ENCODE data around the gene ACSF2. TPM values are rescaled to one million over a fixed set of nuclear protein-coding genes. Genes with fewer than 3 reads are reported as not detected.
A peak's percentile ranks its signal among the peaks of the same experiment; 100 is the strongest.

ACSF2 gene
- total RNA-seq, 4 donors from 2014 or later: 97.3 to 193 (median 143) TPM

DNA sequence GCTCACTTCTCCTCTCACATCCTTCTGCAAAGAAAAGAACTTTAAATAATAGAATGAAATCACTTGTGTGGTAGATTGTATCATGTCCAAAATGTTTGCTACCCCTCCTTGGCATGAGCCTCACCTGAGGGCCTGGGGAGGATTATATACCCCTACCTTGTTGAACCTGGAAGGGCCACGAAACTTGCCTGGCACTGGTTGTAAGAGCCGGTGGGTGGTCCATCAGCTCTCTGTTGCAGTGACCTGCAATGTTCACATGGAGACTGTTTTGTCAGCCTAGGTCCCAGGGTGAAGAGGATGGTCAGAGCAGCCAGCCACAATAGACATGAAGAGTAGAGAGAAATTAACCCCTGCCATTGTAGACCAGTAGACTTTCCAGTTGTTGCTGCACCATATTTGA lies 62.9 kb downstream of the ACSF2 start:
- DNase-seq: no peak
- intact Hi-C loops (cut with DNase I): loop anchor here (5.0 to 10.0 kb wide), 3 partner anchors 53 to 196 kb away; no protein-coding TSS in a partner anchor
- Histone ChIP-seq H3K9me3 (no peaks in the 10 kb centered on the region), H3K36me3 (peaks cover 8 to 9% of the 10 kb centered on the region in 2 donors), H3K4me1 (peaks cover 13 to 33% of the 10 kb centered on the region in 2 donors), H3K4me3 (replicated peaks in 1 of 3) (no peak overlapping the region), H3K27me3 (no peaks in the 10 kb centered on the region), H3K27ac (no peak overlapping the region)
- TF ChIP-seq, protein P1, sequence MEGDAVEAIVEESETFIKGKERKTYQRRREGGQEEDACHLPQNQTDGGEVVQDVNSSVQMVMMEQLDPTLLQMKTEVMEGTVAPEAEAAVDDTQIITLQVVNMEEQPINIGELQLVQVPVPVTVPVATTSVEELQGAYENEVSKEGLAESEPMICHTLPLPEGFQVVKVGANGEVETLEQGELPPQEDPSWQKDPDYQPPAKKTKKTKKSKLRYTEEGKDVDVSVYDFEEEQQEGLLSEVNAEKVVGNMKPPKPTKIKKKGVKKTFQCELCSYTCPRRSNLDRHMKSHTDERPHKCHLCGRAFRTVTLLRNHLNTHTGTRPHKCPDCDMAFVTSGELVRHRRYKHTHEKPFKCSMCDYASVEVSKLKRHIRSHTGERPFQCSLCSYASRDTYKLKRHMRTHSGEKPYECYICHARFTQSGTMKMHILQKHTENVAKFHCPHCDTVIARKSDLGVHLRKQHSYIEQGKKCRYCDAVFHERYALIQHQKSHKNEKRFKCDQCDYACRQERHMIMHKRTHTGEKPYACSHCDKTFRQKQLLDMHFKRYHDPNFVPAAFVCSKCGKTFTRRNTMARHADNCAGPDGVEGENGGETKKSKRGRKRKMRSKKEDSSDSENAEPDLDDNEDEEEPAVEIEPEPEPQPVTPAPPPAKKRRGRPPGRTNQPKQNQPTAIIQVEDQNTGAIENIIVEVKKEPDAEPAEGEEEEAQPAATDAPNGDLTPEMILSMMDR (IDR thresholded peaks at IDR 0.05): no peak
- no peak for TF ChIP-seq POLR2A (IDR thresholded peaks at IDR 0.05)
- WGBS, 2 donors: 86 to 100% methylated on average over 2 of the region's 2 CpGs

DNA sequence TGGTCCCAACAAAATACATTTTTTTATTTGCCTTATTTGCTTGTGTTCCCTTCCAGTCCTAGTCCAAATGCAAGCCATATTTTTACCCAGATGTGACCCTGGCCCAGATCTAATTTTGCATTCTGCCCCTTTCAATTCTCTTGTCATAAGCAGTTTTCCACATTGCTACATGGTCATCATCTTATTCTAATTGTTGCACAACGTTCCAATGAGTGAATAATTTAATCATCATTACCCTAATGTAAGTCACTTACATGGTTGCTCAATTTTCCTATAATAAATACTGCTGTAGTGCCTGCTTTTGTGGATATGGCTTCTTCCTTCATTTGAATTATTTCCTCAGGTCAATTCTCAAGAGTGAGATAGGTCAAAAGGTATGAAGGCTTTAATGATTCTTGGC lies 65.5 kb downstream of the ACSF2 start:
- no peaks in the 10 kb centered on the region for H3K36me3 ChIP-seq
- WGBS, 2 donors: 62 to 70% methylated on average over 1 of the region's 1 CpG
- H3K27ac ChIP-seq: peak overlapping the region in 1 of 3 donors; percentile 65
- H3K27me3 ChIP-seq: no peaks in the 10 kb centered on the region
- no peak overlapping the region for H3K4me3 ChIP-seq (replicated peaks in 1 of 3)
- no peaks in the 10 kb centered on the region for H3K9me3 ChIP-seq
- DNase-seq: no peak
- TF ChIP-seq, protein P1 (IDR thresholded peaks at IDR 0.05): no peak
- no peak for TF ChIP-seq POLR2A (IDR thresholded peaks at IDR 0.05)
- peaks cover 5 to 27% of the 10 kb centered on the region in 2 donors for H3K4me1 ChIP-seq
- intact Hi-C loops (cut with DNase I): no loop called here

DNA sequence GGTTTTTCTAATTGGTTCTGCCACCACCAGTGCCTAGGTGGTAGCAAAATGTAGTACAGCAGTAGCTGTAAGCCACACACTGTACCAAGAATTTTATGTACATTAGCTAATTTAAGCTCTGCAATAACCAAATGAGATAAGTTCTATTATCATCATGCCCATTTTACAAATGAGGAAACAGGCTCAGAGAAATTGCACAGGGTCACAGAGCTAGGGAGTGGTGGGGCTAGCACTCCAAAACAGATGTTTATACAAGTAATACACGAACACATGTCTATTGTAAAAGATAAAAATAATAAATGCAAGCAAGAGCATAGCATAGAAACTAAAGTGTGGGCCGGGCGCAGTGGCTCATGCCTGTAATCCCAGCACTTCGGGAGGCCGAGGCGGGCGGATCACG lies 66.2 kb downstream of the ACSF2 start:
- intact Hi-C loops (cut with DNase I): no loop called here
- TF ChIP-seq POLR2A (IDR thresholded peaks at IDR 0.05): no peak
- TF ChIP-seq, protein P1 (IDR thresholded peaks at IDR 0.05): no peak
- H3K4me3 ChIP-seq (replicated peaks in 1 of 3): no peak overlapping the region

DNA sequence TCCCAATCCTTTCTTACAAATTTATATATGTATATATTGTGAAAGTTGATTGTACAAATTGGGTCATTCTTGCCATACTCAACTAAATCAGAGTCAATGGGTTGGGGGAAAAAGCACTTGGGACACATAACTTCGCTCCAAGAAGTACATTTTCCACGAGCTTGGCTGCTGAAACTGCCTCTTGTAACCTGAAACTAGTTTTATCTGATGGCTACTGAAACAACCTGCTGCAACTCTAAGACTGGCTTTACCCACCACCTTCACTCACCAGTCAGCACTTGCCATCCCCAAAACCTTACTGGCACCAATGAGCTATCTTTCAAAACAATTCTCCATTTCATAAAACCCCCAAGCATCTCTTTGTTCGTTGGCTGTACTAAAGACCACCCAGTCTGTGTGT lies 67.7 kb downstream of the ACSF2 start:
- H3K36me3 ChIP-seq: no peaks in the 10 kb centered on the region
- no peak overlapping the region for H3K4me3 ChIP-seq (replicated peaks in 1 of 3)
- TF ChIP-seq, protein P1 (IDR thresholded peaks at IDR 0.05): no peak
- no peak for TF ChIP-seq POLR2A (IDR thresholded peaks at IDR 0.05)
- intact Hi-C loops (cut with DNase I): no loop called here
- WGBS, 2 donors: 25 to 28% methylated on average over 3 of the region's 3 CpGs
- no peak overlapping the region for H3K27ac ChIP-seq
- no peaks in the 10 kb centered on the region for H3K27me3 ChIP-seq
- H3K4me1 ChIP-seq: peaks cover 5 to 27% of the 10 kb centered on the region in 2 donors
- no peak for DNase-seq
- no peaks in the 10 kb centered on the region for H3K9me3 ChIP-seq

More for the DNA sequence above, 66.2 kb downstream of the ACSF2 start:
- WGBS, 2 donors: 92% methylated on average over 8 of the region's 8 CpGs
- H3K27ac ChIP-seq: no peak overlapping the region
- H3K4me1 ChIP-seq: peaks cover 5 to 27% of the 10 kb centered on the region in 2 donors
- DNase-seq: no peak
- no peaks in the 10 kb centered on the region for H3K36me3 ChIP-seq
- H3K27me3 ChIP-seq: no peaks in the 10 kb centered on the region
- no peaks in the 10 kb centered on the region for H3K9me3 ChIP-seq

DNA sequence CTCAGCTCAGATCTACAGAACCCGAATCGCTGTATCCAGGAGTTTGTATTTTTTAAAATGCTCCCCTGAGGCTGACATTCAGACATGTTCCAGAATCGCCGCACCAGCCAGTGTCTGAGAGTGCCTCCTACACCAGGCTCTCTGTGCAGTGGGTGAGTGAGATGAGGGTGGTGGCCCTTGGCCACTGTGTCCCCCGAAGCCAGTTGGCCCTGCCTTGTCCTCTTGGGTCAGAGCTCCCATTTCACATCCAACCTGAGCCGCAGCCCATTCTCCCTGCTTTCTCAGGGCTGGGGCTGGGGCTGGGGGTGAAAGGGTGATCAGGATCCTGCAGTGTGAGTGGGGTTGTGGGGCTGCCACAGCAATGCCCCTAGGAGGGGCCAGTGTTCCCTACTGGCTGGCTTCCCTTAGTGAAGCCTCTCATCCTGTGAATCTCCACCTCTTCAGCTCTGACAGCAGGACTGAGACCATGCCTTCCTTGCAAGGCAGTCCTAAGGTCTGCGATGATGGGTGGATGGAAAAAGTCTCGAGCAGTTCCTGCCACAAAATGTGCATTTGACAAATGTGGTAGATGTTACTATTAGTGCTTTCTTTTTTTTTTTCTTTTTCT lies 69.3 kb downstream of the ACSF2 start:
- intact Hi-C loops (cut with DNase I): no loop called here
- no peaks in the 10 kb centered on the region for H3K9me3 ChIP-seq
- peaks cover 5 to 15% of the 10 kb centered on the region in 2 donors for H3K4me1 ChIP-seq
- H3K4me3 ChIP-seq (replicated peaks in 1 of 3): no peak overlapping the region
- H3K36me3 ChIP-seq: no peaks in the 10 kb centered on the region
- no peak for DNase-seq
- WGBS, 2 donors: 74 to 95% methylated on average over 7 to 8 of the region's 8 CpGs
- no peak overlapping the region for H3K27ac ChIP-seq
- no peaks in the 10 kb centered on the region for H3K27me3 ChIP-seq
- TF ChIP-seq, protein P1 (IDR thresholded peaks at IDR 0.05): no peak
- TF ChIP-seq POLR2A (IDR thresholded peaks at IDR 0.05): no peak

Measured in thyroid gland (tissue), 4 donors.